HEK293T (cell line): ENCODE measurements around the gene NR6A1.

Experiments
- ARNT ChIP-seq: fragments of 450-650 bp; IDR thresholded peaks from 2 replicates; pipeline ENCODE4 v1.6.1; 2017; ENCODE audit warnings: mild to moderate bottlenecking
- BHLHE40 ChIP-seq: fragments of 450-650 bp; IDR thresholded peaks from 2 replicates; pipeline ENCODE4 v1.6.1; 2016; ENCODE audit warnings: mild to moderate bottlenecking, moderate library complexity, borderline replicate concordance
- ELF4 ChIP-seq: fragments of 450-650 bp; IDR thresholded peaks from 2 replicates; pipeline ENCODE4 v1.6.1; 2017; ENCODE audit warnings: antibody characterized with exemption
- FOXA1 ChIP-seq: fragments of 450-650 bp; IDR thresholded peaks from 2 replicates; pipeline ENCODE4 v1.6.1; 2016; ENCODE audit warnings: mild to moderate bottlenecking
- FOXM1 ChIP-seq: fragments of 450-650 bp; IDR thresholded peaks from 2 replicates; pipeline ENCODE4 v1.6.1; 2017; ENCODE audit warnings: mild to moderate bottlenecking, borderline replicate concordance
- HDGF ChIP-seq: fragments of 450-650 bp; IDR thresholded peaks from 2 replicates; pipeline ENCODE4 v1.6.1; 2017; ENCODE audit warnings: antibody characterized with exemption, borderline replicate concordance
- L3MBTL2 ChIP-seq: fragments of 450-650 bp; conservative IDR thresholded peaks from 2 replicates; pipeline ENCODE4 v1.6.1; 2016; ENCODE audit warnings: mild to moderate bottlenecking
- LEF1 ChIP-seq: fragments of 450-650 bp; IDR thresholded peaks from 2 replicates; pipeline ENCODE4 v1.6.1; 2017; ENCODE audit warnings: mild to moderate bottlenecking, borderline replicate concordance
- NFRKB ChIP-seq: fragments of 450-650 bp; IDR thresholded peaks from 2 replicates; pipeline ENCODE4 v1.6.1; 2016; ENCODE audit warnings: mild to moderate bottlenecking, moderate library complexity
- SP1 ChIP-seq: fragments of 450-650 bp; IDR thresholded peaks from 2 replicates; pipeline ENCODE4 v1.6.1; 2017
- SUZ12 ChIP-seq: fragments of 450-650 bp; IDR thresholded peaks from 2 replicates; pipeline ENCODE4 v1.6.1; 2016; ENCODE audit warnings: mild to moderate bottlenecking
- TARDBP ChIP-seq: fragments of 450-650 bp; IDR thresholded peaks from 2 replicates; pipeline ENCODE4 v1.6.1; 2016
- ZNF384 ChIP-seq: fragments of 450-650 bp; IDR thresholded peaks from 2 replicates; pipeline ENCODE4 v1.6.1; 2016
- TF ChIP-seq, protein P1 (sequence below): fragments of 450-650 bp; IDR thresholded peaks from 2 replicates; pipeline ENCODE4 v1.6.1; 2016

DNA sequence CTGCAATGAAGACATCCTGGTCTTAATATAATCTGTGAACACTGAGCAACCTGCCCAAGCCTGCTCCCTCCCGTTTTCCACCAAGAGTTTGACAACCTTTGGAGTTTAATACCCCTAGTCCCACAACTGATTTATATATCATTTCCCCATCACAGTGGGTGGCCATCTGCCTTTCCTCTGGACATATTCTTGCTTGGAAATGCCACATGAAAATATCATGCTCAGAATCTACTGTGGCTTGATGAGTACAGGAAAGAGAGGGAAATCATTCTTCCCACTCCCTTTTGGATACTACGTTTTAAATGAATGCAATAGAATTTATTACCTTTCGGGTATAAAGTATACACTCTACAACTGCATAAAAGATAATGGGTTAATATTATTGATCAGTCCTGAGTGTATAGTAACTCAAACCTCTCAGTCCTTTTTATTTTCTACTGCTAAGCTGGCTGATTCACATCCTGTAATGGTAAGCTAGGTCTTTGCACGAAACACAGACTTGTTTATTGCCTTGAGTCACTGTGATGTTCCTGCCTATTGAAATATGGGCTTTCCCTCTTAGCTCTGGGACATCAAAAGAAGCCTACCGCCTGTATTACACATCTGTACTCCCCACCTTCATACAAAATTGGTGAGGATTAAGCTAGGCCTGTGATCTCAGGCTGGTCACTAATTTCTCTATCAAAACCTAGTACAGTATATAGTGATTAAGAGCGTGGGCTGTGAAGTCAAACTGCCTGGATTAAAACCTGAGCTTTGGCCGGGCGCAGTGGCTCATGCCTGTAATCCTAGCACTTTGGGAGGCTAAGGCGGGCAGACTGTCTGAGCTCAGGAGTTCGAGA is 196.4 kb downstream of the NR6A1 start:
- TF ChIP-seq TARDBP = no peak
- TF ChIP-seq SP1 = no peak
- no peak for TF ChIP-seq LEF1
- no peak for TF ChIP-seq FOXM1
- no peak for TF ChIP-seq ZNF384
- TF ChIP-seq ARNT = peak; percentile 74; the same call in 1 of the 2 replicates
- TF ChIP-seq FOXA1 = no peak
- TF ChIP-seq, protein P1, sequence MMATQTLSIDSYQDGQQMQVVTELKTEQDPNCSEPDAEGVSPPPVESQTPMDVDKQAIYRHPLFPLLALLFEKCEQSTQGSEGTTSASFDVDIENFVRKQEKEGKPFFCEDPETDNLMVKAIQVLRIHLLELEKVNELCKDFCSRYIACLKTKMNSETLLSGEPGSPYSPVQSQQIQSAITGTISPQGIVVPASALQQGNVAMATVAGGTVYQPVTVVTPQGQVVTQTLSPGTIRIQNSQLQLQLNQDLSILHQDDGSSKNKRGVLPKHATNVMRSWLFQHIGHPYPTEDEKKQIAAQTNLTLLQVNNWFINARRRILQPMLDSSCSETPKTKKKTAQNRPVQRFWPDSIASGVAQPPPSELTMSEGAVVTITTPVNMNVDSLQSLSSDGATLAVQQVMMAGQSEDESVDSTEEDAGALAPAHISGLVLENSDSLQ = no peak
- TF ChIP-seq BHLHE40 = no peak
- TF ChIP-seq NFRKB = no peak
- TF ChIP-seq HDGF = no peak
- no peak for TF ChIP-seq SUZ12
- no peak for TF ChIP-seq ELF4
- TF ChIP-seq L3MBTL2 = no peak
